NCI-H526 treated with DMSO at 0.1 percent for 48 hours (cell line): Measurements from ENCODE around the gene CTNNBL1.
"Not testable (repeated sequence)": the region's sequence is repeated elsewhere in the genome, so short reads cannot be mapped to it uniquely, and the experiment has no call there.

Source experiments
- DNase-seq: peaks from one replicate; lab custom pipeline; 2025; lab: John Stamatoyannopoulos, UW

Gene CTNNBL1

GRCh38 chr20:37711994-37712964 lies 18.4 kb downstream of the CTNNBL1 start:
- DNase-seq = no peak

GRCh38 chr20:37713396-37713795 lies 19.6 kb downstream of the CTNNBL1 start:
- DNase-seq = no peak

- DNase-seq = no peak
These were observed 21.3 kb downstream of the CTNNBL1 start for GRCh38 chr20:37714978-37715672.

GRCh38 chr20:37721751-37722150 lies 27.9 kb downstream of the CTNNBL1 start:
- DNase-seq = no peak

GRCh38 chr20:37722312-37722711 lies 28.5 kb downstream of the CTNNBL1 start:
- not testable (repeated sequence) for DNase-seq

- DNase-seq = no peak
These were observed 29.8 kb downstream of the CTNNBL1 start for GRCh38 chr20:37723668-37724067.

- no peak for DNase-seq
These were observed 31.3 kb downstream of the CTNNBL1 start for GRCh38 chr20:37725165-37725564.

GRCh38 chr20:37725855-37726254 lies 32.0 kb downstream of the CTNNBL1 start:
- no peak for DNase-seq

- no peak for DNase-seq
These were observed 32.5 kb downstream of the CTNNBL1 start for GRCh38 chr20:37726321-37726720.

GRCh38 chr20:37726971-37727956 lies 33.4 kb downstream of the CTNNBL1 start:
- no peak for DNase-seq

GRCh38 chr20:37727957-37728634 lies 34.3 kb downstream of the CTNNBL1 start:
- no peak for DNase-seq

- DNase-seq = no peak
These were observed 34.8 kb downstream of the CTNNBL1 start for GRCh38 chr20:37728635-37728983.

GRCh38 chr20:37729452-37729851 lies 35.6 kb downstream of the CTNNBL1 start:
- DNase-seq = no peak

- DNase-seq = no peak
These were observed 36.1 kb downstream of the CTNNBL1 start for GRCh38 chr20:37729909-37730308.

GRCh38 chr20:37733416-37733815 lies 39.6 kb downstream of the CTNNBL1 start:
- DNase-seq = no peak

- DNase-seq = no peak
These were observed 40.6 kb downstream of the CTNNBL1 start for GRCh38 chr20:37734228-37734985.

GRCh38 chr20:37735541-37735940 lies 41.7 kb downstream of the CTNNBL1 start:
- no peak for DNase-seq

- DNase-seq = no peak
These were observed 42.3 kb downstream of the CTNNBL1 start for GRCh38 chr20:37736132-37736531.

- no peak for DNase-seq
These were observed 44.1 kb downstream of the CTNNBL1 start for GRCh38 chr20:37737826-37738420.

GRCh38 chr20:37741055-37741454 lies 47.2 kb downstream of the CTNNBL1 start:
- no peak for DNase-seq
